ENCODE results near the gene UGDH.
"Not testable (repeated sequence)": the region's sequence is repeated elsewhere in the genome, so short reads cannot be mapped to it uniquely, and the experiment has no call there.

UGDH gene

DNA sequence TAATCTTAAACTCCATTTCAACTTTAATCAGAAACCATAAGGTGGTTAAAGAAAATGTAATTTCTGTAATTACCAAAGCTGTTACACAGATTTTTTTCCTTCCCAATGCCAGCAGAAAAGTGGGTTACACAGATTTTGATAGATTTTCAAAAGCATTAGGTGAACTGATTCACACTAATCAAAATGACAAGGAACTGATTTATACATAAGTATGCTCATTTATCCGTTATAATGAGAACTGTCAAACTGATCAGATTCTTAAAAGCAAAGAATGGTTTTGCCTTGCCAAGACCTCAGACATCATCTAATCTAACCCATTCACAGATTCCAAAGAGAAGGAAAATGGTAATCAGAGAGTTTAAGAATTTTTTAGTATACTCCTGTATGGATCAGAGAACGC is 5.2 kb downstream of the UGDH start:
- H3K4me3 ChIP-seq (ENCODE audit: low read depth, low read length): no peak overlapping the region
- TF ChIP-seq, protein P1, sequence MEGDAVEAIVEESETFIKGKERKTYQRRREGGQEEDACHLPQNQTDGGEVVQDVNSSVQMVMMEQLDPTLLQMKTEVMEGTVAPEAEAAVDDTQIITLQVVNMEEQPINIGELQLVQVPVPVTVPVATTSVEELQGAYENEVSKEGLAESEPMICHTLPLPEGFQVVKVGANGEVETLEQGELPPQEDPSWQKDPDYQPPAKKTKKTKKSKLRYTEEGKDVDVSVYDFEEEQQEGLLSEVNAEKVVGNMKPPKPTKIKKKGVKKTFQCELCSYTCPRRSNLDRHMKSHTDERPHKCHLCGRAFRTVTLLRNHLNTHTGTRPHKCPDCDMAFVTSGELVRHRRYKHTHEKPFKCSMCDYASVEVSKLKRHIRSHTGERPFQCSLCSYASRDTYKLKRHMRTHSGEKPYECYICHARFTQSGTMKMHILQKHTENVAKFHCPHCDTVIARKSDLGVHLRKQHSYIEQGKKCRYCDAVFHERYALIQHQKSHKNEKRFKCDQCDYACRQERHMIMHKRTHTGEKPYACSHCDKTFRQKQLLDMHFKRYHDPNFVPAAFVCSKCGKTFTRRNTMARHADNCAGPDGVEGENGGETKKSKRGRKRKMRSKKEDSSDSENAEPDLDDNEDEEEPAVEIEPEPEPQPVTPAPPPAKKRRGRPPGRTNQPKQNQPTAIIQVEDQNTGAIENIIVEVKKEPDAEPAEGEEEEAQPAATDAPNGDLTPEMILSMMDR (IDR thresholded peaks at IDR 0.05; ENCODE audit: control insufficient read depth, extremely low read depth, insufficient read depth): no peak
- DNase-seq (ENCODE audit: low read depth): no peak

DNA sequence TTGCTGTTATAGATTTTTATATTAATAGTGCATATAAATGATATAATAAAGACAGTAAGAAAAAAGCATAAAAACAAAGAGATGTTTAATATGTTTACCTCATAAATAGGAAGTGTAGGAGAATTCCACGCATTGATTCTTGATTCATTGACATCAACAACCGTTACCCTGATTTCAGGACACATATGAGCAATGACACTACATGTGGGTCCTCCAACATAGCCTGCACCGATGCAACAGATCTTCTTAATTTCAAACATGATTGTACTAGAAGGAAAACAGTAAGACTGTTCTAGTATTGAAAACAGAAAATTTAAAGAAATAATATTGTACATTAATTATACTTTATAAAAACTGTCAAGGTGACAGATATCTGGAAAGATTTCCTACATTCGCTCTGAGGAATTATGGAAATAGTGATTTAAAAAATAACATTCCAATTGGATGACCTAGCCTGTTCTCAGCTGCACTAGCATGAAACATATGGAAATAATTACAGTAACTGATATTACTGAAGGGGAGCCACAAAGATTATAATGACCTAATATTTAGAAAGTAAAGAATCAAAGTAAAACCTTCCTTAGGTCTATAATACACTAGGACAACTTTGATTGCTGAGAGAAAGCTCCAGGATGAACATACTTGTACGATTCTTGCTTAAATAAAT is 5.9 kb downstream of the UGDH start:
- H3K4me3 ChIP-seq (ENCODE audit: low read depth, low read length): no peak overlapping the region
- no peak for DNase-seq (ENCODE audit: low read depth)
- TF ChIP-seq, protein P1 (IDR thresholded peaks at IDR 0.05; ENCODE audit: control insufficient read depth, extremely low read depth, insufficient read depth): no peak

DNA sequence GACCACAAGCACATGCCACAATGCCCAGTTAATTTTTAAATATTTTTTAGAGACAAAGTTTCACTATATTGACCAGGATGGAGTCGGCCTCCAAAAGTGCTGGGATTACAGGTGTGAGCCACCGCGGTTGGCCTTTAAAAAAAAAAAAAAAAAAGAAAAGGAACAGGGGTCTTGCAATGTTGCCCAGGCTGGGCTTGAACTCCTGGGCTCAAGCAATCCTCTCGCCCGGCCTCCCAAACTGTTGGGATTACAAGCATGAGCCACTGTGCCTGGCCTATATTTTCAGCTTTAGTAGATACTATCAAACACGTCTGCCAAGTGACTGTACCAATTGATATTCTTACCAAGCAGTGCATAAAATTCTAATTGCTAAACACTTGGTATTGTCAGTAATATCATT is 8.8 kb downstream of the UGDH start:
- TF ChIP-seq, protein P1 (IDR thresholded peaks at IDR 0.05; ENCODE audit: control insufficient read depth, extremely low read depth, insufficient read depth): no peak
- no peak for DNase-seq (ENCODE audit: low read depth)
- H3K4me3 ChIP-seq (ENCODE audit: low read depth, low read length): no peak overlapping the region

DNA sequence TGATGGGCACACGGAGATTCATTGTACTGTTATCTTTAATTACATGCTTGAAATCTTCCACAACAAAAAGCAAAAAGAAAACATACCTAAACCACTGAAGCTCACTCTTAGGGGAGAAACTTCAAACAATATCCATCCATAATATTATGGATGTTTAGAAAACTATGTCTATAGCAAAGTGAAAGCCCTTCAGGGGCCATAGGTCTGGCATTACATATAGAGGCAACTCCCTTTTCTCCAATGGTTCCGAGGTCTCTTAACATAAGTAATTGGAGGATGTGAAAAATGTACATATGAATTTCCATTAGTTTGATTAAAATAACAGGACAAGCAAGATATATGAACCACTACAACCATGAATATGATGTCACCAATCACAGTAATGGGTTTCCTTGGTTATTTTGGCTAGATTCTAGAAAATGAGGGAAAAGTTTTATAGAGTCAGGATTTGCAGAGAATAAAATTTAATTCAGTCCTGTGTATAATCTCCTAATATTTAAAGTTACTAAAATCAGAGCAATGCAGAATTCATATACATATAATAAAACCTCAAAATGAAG is 10.8 kb downstream of the UGDH start:
- H3K4me3 ChIP-seq (ENCODE audit: low read depth, low read length): no peak overlapping the region
- DNase-seq (ENCODE audit: low read depth): no peak
- TF ChIP-seq, protein P1 (IDR thresholded peaks at IDR 0.05; ENCODE audit: control insufficient read depth, extremely low read depth, insufficient read depth): no peak

DNA sequence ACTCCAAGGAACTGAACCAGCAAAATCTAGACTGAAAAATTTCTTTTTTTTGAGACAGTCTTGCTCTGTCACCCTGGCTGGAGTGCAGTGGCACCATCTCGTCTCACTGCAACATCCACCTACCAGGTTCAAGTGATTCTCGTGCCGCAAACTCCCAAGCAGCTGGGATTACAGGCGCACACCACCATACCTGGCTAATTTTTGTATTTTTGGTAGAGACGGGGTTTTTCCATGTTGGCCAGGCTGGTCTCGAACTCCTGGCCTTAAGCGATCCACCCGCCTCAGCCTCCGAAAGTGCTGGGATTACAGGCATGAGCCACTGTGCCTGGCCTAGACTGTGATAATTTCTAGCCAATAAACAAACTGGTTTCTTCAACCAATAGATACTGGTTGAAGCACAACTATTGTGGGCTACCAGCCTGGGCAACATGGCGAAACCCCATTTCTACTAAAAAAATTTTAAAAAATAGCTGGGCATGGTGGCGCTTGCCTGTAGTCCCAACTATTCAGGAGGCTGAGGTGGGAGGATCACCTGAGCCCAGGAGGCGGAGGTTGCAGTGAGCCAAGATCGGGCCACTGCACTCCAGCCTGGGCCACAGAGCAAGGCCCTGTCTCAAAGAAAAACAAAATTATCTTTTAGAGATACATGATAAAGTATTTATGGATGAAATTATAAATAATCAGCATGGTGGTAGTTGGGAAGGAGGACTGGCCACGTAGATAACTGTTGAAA is 11.4 kb downstream of the UGDH start:
- not testable (repeated sequence) for DNase-seq (ENCODE audit: low read depth); H3K4me3 ChIP-seq (ENCODE audit: low read depth, low read length)

DNA sequence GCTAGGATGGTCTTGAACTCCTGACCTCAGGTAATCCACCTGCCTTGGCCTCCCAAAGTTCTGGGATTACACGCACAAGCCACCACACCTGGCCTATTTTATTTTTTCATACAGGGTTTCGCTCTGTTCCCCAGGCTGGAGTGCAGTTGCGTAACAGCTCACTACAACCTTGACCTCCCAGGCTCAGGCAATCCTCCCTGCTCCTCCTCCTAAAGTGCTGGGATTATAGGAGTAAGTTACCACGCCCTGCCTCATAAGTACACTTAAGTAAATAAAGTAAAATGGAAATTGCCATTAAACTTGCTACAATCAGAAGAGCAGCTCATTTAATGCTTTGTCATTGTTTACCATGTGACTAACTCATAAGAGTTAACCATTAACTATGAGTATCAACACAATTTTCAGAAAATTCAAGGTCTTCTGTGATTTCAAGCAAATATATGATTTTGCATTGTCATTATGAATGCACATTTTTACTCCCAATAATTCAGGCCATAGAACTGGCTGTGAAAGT is 12.3 kb downstream of the UGDH start:
- TF ChIP-seq, protein P1 (IDR thresholded peaks at IDR 0.05; ENCODE audit: control insufficient read depth, extremely low read depth, insufficient read depth): no peak
- H3K4me3 ChIP-seq (ENCODE audit: low read depth, low read length): no peak overlapping the region
- peak; percentile 95 for DNase-seq (ENCODE audit: low read depth)

DNA sequence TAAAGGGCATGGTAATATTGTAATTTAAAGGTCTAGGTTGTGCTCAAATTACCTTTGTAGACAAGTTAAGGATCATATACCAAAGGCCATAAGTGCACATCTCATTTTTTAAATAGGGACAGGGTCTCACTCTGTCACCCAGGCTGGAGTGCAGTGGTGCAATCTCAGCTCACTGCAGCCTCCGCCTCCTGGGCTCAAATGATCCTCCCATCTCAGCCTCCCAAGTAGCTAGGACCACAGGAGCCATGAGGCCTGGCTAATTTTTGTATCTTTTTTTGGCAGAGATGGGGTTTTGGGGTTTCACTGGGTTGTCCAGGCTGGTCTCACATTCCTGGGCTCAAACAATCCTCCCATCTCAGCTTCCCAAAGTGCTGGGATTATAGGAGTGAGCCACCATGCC is 13.0 kb downstream of the UGDH start:
- not testable (repeated sequence) for H3K4me3 ChIP-seq (ENCODE audit: low read depth, low read length); DNase-seq (ENCODE audit: low read depth)

All from LNCaP clone FGC (cell line).